GM12891 (cell line): Measurements from ENCODE around the gene PLXNC1.

ENCODE experiments used
- PAX5 ChIP-seq: IDR thresholded peaks from 2 replicates; pipeline ENCODE4 v1.6.1; 2011; ENCODE audit warnings: low read length, moderate library complexity, mild to moderate bottlenecking; ENCODE audit not compliant: insufficient read depth, severe bottlenecking
- POLR2A ChIP-seq: IDR thresholded peaks from 2 replicates; pipeline ENCODE4 v1.6.1; 2011; ENCODE audit warnings: low read depth, low read length, control low read depth
- POLR2AphosphoS5 ChIP-seq: IDR thresholded peaks from 2 replicates; pipeline ENCODE4 v1.6.1; 2011; ENCODE audit warnings: low read depth, low read length, control low read depth
- SPI1 ChIP-seq: IDR thresholded peaks from 2 replicates; pipeline ENCODE4 v1.6.1; 2011; ENCODE audit warnings: low read depth, low read length, control low read depth
- TAF1 ChIP-seq: IDR thresholded peaks from 2 replicates; pipeline ENCODE4 v1.6.1; 2011; ENCODE audit warnings: low read depth, low read length, control low read depth

GRCh38 chr12:94284859-94285258 is 136.5 kb downstream of the PLXNC1 start:
- no peak for TF ChIP-seq TAF1
- no peak for TF ChIP-seq POLR2A
- TF ChIP-seq PAX5 = no peak
- no peak for TF ChIP-seq POLR2AphosphoS5
- no peak for TF ChIP-seq SPI1
